HG02571 (cell line): ENCODE measurements around the gene CBLIF.
"Not testable (repeated sequence)": the region's sequence is repeated elsewhere in the genome, so short reads cannot be mapped to it uniquely, and the experiment has no call there.

Source experiments
- ATAC-seq: cut with Tn5 transposase; IDR thresholded peaks from one replicate; pipeline ENCODE4 v1.9.1; 2021; ENCODE audit warnings: mild to moderate bottlenecking, moderate library complexity; ENCODE audit not compliant: unreplicated experiment

Gene CBLIF

DNA sequence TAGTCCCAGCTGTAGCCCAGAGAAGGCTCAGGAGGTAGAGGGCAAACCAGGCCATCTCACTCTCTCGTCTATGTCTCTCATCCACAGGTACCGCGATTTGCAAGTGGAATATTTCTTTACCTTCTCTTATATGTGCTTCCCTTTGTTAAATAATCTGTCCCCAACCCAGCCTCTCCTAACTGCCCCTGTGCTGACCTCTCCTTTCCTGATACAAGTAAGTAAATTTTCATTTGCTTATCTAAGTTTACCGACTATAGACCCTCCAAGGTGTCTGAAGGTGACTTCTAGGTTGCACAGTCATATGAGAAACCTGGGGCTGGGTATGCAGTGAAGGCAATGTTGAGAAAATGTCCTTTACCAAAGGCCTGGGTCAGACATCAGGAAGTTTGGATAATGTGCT lies at the start of gene CBLIF:
Gene CBLIF (minus strand): TSS at position 101 of the 400 bp plus-strand sequence. CDS start 46 bp downstream, at position 55.
- no peak for ATAC-seq

DNA sequence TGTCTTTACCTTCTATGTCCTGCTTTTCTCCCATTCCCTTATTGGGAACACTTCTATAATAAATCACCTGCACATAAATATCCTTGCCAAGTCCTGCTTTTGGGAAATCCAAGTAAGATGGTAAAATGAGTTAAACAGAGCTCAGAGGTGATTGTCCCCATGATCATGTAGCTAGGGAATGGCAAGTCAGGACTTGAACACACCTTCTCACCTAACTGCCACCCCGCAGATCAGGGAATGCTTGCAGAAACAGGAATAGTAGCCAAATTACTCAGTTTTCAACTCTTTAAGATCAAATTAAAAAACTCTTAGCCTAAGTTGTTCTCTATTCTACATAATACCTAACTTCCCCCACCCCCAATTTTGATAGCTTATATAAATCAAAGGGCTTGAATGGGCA lies 49.3 kb upstream of the CBLIF start:
- no peak for ATAC-seq

GRCh38 chr11:59891781-59892181 lies 46.5 kb upstream of the CBLIF start:
- no peak for ATAC-seq

DNA sequence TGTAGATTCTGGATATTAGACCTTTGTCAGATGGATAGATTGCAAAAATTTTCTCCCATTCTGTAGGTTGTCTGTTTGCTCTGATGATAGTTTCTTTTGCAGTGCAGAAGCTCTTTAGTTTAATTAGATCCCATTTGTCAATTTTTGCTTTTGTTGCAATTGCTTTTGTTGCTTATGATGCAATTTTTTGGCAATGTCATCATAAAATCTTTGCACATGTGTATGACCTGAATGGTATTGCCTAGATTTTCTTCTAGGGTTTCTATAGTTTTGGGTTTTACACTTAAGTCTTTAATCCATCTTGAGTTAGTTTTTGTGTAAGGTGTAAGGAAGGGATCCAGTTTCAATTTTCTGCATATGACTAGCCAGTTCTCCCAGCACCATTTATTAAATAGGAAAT lies 41.9 kb upstream of the CBLIF start:
- ATAC-seq: not testable (repeated sequence)

- ATAC-seq: no peak
These were observed 38.3 kb upstream of the CBLIF start for GRCh38 chr11:59883597-59883996.

DNA sequence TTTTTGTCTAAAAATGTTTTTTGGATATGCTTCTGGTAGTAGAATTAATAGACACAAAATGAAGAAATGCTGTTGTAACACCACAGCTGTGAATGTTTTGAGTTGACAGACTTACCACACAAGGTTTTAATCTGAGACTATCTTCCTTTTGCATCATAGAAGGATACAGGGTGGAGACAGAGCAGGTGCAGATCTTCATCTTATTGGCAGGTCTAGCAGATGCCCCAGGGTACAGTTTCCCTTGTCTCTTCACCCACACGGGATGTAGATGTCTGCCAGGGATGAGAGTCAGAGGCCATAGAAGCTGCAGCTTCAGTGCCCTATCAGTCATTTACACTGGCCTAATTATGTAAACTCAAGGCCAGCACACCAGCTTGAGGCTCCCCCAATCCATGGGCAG lies 34.3 kb upstream of the CBLIF start:
- no peak for ATAC-seq

- ATAC-seq: no peak
These were observed 33.3 kb upstream of the CBLIF start, which contains the start of gene OOSP3 for GRCh38 chr11:59878575-59878974. OOSP3 (plus strand) TSS chr11:59878782; CDS start chr11:59878809, 27 bp downstream.

DNA sequence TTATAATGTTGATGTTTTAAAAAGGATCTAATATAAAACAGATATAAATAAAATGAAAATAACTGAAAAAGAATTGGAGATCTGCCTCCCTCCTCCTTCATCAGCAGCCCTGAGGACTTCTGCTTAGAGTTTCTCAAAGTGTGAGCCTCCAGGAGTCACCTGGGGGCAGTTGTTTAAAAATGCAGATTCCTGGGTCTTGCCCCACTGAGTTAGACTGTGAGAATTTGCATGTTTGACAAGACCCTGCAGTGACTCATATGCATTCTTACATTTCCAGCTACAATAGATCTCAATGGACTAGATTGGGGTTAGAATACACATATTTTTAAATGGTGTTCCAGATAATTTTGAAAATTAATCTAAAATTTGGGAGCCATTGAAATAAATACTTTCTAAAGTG lies 32.5 kb upstream of the CBLIF start:
- no peak for ATAC-seq

GRCh38 chr11:59877325-59877724 lies 32.0 kb upstream of the CBLIF start:
- ATAC-seq: no peak

DNA sequence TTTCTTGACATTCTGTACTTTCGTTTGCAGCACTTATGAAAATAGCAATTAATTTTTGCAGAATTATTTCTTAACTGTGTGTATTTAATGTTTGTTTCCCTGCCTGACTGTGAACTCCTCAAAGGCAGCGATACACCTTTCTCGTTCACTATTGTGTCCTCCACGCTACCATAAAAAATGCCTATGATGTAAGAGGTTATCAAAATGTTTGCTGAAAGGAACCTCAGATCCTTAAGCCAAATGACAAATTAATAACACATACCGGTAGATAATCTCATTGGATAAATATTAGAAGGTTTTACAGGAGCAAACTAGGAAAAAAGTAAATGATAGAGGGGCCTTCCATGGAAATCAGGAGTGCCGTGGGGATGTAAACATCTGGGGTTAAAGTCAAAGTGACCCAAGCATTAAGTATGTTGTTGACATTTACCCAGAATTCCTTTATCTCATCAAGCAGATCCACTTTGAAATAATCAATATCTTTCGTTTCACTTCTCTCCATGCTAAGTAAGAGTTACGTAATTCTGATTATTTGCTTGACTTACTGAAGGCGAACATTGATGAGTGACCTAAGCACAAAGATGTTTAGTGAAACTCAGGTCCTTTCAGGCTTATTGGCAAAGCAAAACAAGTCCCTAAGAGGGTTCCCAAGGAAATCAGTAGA lies 30.7 kb upstream of the CBLIF start:
- ATAC-seq: no peak

DNA sequence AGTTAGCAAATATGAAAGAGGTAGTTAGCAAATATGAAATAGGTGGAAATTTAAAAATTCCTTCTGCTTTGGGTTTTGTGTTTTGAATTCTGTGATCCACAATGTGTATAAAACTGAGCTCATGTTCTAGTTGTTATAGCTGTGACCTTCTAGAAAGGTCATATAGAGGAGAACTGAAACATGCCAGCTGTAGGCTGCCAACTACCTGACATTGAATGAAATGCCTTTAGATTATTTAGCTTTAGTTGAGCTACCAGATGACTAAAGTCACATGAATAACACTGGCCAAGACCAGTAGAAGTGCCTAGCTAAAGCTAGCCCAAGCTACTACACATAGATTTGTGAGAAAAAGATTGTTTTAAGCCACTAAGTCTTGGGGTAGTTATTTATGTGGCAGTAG lies 26.8 kb upstream of the CBLIF start:
- ATAC-seq: no peak

DNA sequence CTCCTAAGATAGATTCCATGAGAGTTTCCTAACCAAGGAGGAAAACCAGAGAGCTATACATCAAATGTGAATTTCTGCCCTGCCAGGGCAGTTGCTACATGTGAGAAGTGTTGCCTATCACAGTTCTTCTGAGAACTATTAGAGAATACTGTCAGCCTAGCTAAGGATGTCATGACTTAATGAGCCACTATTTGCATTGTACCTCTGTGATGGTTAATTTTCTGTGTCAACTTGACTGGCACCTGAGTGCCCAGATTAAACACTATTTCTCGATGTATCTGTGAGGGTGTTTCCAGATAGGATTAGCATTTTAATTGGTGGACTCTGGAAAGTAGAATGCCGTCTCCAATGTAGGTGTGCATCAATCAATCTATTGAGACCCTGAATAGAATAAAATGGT lies 22.6 kb upstream of the CBLIF start:
- no peak for ATAC-seq

- no peak for ATAC-seq
These were observed 21.5 kb upstream of the CBLIF start for GRCh38 chr11:59866836-59867235.

DNA sequence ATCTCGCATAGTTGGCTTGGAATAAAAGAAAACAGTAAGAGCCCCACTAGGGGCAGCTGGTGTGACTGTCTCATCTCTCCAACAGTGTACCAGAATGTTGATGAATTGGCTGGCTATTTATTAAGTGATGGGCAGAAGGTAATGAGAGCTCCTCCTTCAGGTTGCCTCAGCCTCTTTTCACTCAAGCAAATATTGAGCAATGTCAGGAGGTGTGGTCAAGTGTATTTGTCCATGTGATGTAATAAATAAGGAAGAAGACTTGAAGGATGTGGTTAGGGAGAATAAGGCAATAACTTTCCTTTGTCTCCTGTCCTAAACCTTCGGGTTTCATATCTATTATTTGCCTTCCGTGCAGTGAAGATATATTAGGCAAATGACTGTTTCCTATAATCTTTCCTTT lies 21.1 kb upstream of the CBLIF start, which contains the start of gene TCN1:
Gene TCN1 (minus strand): TSS at position 91 of the 400 bp plus-strand sequence. CDS start 17 bp downstream, at position 74.
- ATAC-seq: no peak

- ATAC-seq: no peak
These were observed 19.7 kb upstream of the CBLIF start for GRCh38 chr11:59865031-59865430.

- no peak for ATAC-seq
These were observed 17.0 kb upstream of the CBLIF start for GRCh38 chr11:59862252-59862651.

- no peak for ATAC-seq
These were observed 14.4 kb upstream of the CBLIF start for GRCh38 chr11:59859673-59860072.

- no peak for ATAC-seq
These were observed 12.4 kb upstream of the CBLIF start for GRCh38 chr11:59857439-59858434.

DNA sequence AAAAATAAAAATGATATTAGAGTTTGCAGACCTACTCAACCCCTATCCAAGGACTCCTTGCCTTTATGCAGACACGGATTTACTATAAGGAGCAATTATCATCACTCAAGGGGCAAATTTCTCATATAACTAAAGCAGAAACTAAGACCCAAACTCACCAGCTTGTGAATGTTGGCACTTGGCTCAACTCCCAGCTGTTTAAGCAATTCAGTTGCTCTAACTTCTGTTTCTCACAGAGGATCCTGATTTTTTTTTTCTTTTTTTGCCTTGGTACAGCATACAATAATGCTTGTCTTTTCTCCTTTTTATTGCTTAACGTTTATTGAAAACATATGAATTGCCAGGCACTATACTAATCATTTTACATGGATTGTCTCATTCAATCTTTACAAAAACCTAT lies 9.6 kb upstream of the CBLIF start:
- ATAC-seq: no peak

DNA sequence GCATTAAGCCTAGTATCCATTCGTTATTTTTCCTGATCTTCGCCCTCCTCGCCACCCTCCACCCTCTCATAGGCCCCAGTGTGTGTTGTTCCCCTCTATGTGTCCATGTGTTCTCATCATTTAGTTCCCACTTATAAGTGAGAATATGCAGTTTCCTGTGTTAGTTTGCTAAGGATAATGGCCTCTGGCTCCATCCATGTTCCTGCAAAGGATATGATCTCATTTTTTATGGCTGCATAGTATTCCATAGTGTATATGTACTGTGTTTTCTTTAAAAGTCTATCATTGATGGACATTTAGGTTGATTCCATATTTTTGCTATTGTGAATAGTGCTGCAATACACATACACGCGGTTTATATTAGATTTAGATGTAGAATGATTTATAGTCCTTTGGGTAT lies 6.1 kb upstream of the CBLIF start:
- ATAC-seq: not testable (repeated sequence)

DNA sequence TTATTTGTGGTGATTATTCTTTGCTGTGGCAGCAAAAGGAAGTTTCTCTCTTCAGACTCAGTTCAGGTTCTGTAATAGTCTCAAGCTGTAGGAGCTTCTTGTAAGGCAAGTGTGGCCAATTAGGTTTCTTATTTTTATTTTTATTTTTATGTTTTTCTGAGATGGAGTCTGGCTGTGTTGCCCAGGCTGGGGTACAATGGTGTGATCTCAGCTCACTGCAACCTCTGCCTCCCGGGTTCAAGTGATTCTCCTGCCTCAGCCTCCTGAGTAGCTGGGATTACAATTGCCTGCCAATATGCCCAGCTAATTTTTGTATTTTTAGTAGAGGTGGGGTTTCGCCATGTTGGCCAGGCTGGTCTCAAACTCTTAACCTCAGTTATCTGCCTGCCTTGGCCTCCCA lies 4.3 kb upstream of the CBLIF start:
- not testable (repeated sequence) for ATAC-seq

DNA sequence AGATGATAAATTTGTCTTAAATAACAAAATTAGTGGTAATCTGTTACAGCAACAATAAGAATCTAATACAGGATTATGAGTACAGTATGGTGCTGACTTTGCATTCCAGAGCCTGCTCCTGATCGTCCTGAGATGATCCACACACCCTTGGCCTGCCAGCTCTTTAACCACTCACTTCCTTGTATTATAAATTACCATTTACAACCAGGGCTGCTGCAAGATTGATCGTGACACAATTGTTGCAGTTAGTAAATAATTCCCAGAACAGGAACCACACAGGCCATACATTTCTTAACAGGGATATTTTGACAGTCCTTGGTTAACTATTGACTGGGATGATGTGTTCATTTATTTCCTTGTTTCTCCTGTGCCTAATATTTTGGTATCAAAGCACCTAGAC lies 3.8 kb upstream of the CBLIF start:
- ATAC-seq: no peak
